ENCODE results near the gene ATP9A. TPM values are rescaled to one million over a fixed set of nuclear protein-coding genes. Genes with fewer than 3 reads are reported as not detected.

Gene ATP9A
- polyA plus RNA-seq, 1 donor (not counting 4 experiments of a cell fraction or from before 2014, with no cell fraction given): 5.8 TPM

DNA sequence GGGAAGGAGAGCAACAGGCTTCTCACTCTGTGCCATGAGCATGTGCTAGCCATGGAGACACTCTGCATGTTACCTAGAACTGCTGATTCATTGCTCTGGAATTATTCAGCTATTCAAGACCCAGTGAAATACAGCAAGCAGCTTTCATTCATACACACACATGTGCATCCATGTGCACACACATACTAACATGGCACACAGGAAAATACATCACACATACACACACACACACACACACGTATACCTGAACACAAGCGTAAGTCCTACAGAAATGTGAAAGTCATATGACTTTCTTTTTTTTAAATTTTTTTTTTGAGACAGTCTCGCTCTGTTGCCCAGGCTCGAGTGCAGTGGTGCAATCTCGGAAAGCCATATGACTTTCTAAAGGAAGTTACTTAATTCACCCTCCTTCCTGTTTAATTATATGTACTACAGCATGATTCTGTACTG, 117.5 kb downstream of the ATP9A start:
- Histone ChIP-seq H4K20me1 (ENCODE audit: control insufficient read depth, extremely low read depth, insufficient read depth, low read length) (no peaks in the 10 kb centered on the region), H3K9ac (ENCODE audit: control insufficient read depth, extremely low read depth, insufficient read depth, low read length) (no peak overlapping the region), H3K79me2 (ENCODE audit: control insufficient read depth, insufficient read depth, low read length) (no peaks in the 10 kb centered on the region), H3K9me3 (ENCODE audit: control insufficient read depth, low read depth, low read length) (no peaks in the 10 kb centered on the region), H3K27ac (ENCODE audit: control insufficient read depth, insufficient read depth, low read length) (no peak overlapping the region), H3K4me1 (ENCODE audit: control insufficient read depth, extremely low read depth, insufficient read depth, low read length) (peaks cover 3% of the 10 kb centered on the region), H3K4me2 (ENCODE audit: control insufficient read depth, extremely low read depth, insufficient read depth, low read depth, low read length) (no peak overlapping the region), H3K36me3 (ENCODE audit: control insufficient read depth in 2 of 2, extremely low read depth in 1 of 2, insufficient read depth in 2 of 2, low read length in 2 of 2) (peaks cover 0 to 2% of the 10 kb centered on the region in 2 experiments), H3K4me3 (ENCODE audit: control insufficient read depth in 2 of 3, extremely low read depth in 1 of 3, insufficient read depth in 2 of 3, low read depth in 1 of 3, low read length in 3 of 3) (no peak overlapping the region), H2AFZ (ENCODE audit: control insufficient read depth, low read length) (no peak overlapping the region), H3K9me1 (ENCODE audit: control insufficient read depth, extremely low read depth, insufficient read depth, low read length) (no peaks in the 10 kb centered on the region), H3K27me3 (ENCODE audit: control insufficient read depth, extremely low read depth, insufficient read depth, low read length) (no peaks in the 10 kb centered on the region)
- dilution Hi-C loops (cut with MboI; ENCODE audit: extremely low pct_ligation_motif_present, low sequenced_read_pairs): no loop called here
- FAIRE-seq (no peak), DNase-seq (ENCODE audit: low read depth, low spot score) (no peak)
- TF ChIP-seq EZH2 (IDR thresholded peaks at IDR 0.05; ENCODE audit: low read length): no peak
- TF ChIP-seq, protein P1, sequence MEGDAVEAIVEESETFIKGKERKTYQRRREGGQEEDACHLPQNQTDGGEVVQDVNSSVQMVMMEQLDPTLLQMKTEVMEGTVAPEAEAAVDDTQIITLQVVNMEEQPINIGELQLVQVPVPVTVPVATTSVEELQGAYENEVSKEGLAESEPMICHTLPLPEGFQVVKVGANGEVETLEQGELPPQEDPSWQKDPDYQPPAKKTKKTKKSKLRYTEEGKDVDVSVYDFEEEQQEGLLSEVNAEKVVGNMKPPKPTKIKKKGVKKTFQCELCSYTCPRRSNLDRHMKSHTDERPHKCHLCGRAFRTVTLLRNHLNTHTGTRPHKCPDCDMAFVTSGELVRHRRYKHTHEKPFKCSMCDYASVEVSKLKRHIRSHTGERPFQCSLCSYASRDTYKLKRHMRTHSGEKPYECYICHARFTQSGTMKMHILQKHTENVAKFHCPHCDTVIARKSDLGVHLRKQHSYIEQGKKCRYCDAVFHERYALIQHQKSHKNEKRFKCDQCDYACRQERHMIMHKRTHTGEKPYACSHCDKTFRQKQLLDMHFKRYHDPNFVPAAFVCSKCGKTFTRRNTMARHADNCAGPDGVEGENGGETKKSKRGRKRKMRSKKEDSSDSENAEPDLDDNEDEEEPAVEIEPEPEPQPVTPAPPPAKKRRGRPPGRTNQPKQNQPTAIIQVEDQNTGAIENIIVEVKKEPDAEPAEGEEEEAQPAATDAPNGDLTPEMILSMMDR (optimal IDR thresholded peaks at IDR 0.05 in 1 of 3, IDR thresholded peaks at IDR 0.05 in 1 of 3, conservative IDR thresholded peaks at IDR 0.05 in 1 of 3; ENCODE audit: extremely low read depth in 1 of 3, insufficient read depth in 2 of 3, low read length in 3 of 3): no peak

DNA sequence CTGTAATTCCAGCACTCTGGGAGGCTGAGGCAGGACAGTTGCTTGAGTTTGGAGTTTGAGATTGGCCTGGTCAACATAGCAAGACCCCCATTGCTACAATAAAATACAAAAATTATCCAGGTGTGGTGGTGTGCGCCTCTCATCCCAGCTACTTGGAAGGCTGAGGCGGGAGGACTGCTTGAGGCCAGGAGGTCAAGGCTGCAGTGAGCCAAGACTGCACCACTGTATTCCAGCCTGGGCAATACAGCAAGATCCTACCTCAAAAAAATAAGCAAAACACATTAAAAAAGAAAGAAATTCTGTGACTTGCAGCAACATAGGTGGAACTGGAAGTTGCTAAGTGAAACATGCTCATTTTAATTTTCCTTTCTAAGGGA, 119.6 kb downstream of the ATP9A start:
- Histone ChIP-seq H3K27ac (ENCODE audit: control insufficient read depth, insufficient read depth, low read length) (no peak overlapping the region), H3K4me3 (ENCODE audit: control insufficient read depth in 2 of 3, extremely low read depth in 1 of 3, insufficient read depth in 2 of 3, low read depth in 1 of 3, low read length in 3 of 3) (no peak overlapping the region), H4K20me1 (ENCODE audit: control insufficient read depth, extremely low read depth, insufficient read depth, low read length) (no peaks in the 10 kb centered on the region), H3K79me2 (ENCODE audit: control insufficient read depth, insufficient read depth, low read length) (no peaks in the 10 kb centered on the region), H3K27me3 (ENCODE audit: control insufficient read depth, extremely low read depth, insufficient read depth, low read length) (no peaks in the 10 kb centered on the region), H2AFZ (ENCODE audit: control insufficient read depth, low read length) (no peak overlapping the region), H3K4me2 (ENCODE audit: control insufficient read depth, extremely low read depth, insufficient read depth, low read depth, low read length) (no peak overlapping the region), H3K4me1 (ENCODE audit: control insufficient read depth, extremely low read depth, insufficient read depth, low read length) (peaks cover 3% of the 10 kb centered on the region), H3K9me3 (ENCODE audit: control insufficient read depth, low read depth, low read length) (no peaks in the 10 kb centered on the region), H3K9ac (ENCODE audit: control insufficient read depth, extremely low read depth, insufficient read depth, low read length) (no peak overlapping the region), H3K9me1 (ENCODE audit: control insufficient read depth, extremely low read depth, insufficient read depth, low read length) (no peaks in the 10 kb centered on the region), H3K36me3 (ENCODE audit: control insufficient read depth in 2 of 2, extremely low read depth in 1 of 2, insufficient read depth in 2 of 2, low read length in 2 of 2) (peaks cover 0 to 2% of the 10 kb centered on the region in 2 experiments)
- FAIRE-seq: no peak
- dilution Hi-C loops (cut with MboI; ENCODE audit: extremely low pct_ligation_motif_present, low sequenced_read_pairs): no loop called here
- no peak for DNase-seq (ENCODE audit: low read depth, low spot score)
- TF ChIP-seq, protein P1 (optimal IDR thresholded peaks at IDR 0.05 in 1 of 3, IDR thresholded peaks at IDR 0.05 in 1 of 3, conservative IDR thresholded peaks at IDR 0.05 in 1 of 3; ENCODE audit: extremely low read depth in 1 of 3, insufficient read depth in 2 of 3, low read length in 3 of 3): no peak
- no peak for TF ChIP-seq EZH2 (IDR thresholded peaks at IDR 0.05; ENCODE audit: low read length)
